Muscle layer of duodenum (tissue), 2 donors: ENCODE data around the gene ALKBH8.
"Not testable (repeated sequence)": the region's sequence is repeated elsewhere in the genome, so short reads cannot be mapped to it uniquely, and the experiment has no call there.

ENCODE experiments used
- H3K27ac ChIP-seq: one replicate; pipeline ENCODE4 v1.7.0; 2013; ENCODE audit warnings: mild to moderate bottlenecking, low read length
- H3K27me3 ChIP-seq: one replicate; pipeline ENCODE4 v1.7.0; 2013; ENCODE audit warnings: low read depth, mild to moderate bottlenecking, control low read depth, low read length
- H3K36me3 ChIP-seq, 2 donors: one replicate each; pipeline ENCODE4 v1.7.0; 2013; ENCODE audit warnings: low read length in 2 of 2, control low read depth in 1 of 2, mild to moderate bottlenecking in 1 of 2; ENCODE audit not compliant: insufficient read depth in 2 of 2, control insufficient read depth in 1 of 2
- H3K4me1 ChIP-seq, 2 donors: one replicate each; pipeline ENCODE4 v1.7.0; 2013; ENCODE audit warnings: low read length in 2 of 2, mild to moderate bottlenecking in 2 of 2, control low read depth in 1 of 2, moderate library complexity in 1 of 2; ENCODE audit not compliant: insufficient read depth in 2 of 2, control insufficient read depth in 1 of 2
- H3K4me3 ChIP-seq, 2 donors: one replicate each; pipeline ENCODE4 v1.7.0; 2013; ENCODE audit warnings: low read length in 2 of 2, low read depth in 1 of 2, mild to moderate bottlenecking in 1 of 2
- H3K9me3 ChIP-seq, 2 donors: one replicate each; pipeline ENCODE4 v1.7.0; 2013; ENCODE audit warnings: low read length in 2 of 2, control low read depth in 1 of 2, mild to moderate bottlenecking in 1 of 2; ENCODE audit not compliant: control insufficient read depth in 1 of 2
- donor health status: healthy.

Gene ALKBH8

DNA sequence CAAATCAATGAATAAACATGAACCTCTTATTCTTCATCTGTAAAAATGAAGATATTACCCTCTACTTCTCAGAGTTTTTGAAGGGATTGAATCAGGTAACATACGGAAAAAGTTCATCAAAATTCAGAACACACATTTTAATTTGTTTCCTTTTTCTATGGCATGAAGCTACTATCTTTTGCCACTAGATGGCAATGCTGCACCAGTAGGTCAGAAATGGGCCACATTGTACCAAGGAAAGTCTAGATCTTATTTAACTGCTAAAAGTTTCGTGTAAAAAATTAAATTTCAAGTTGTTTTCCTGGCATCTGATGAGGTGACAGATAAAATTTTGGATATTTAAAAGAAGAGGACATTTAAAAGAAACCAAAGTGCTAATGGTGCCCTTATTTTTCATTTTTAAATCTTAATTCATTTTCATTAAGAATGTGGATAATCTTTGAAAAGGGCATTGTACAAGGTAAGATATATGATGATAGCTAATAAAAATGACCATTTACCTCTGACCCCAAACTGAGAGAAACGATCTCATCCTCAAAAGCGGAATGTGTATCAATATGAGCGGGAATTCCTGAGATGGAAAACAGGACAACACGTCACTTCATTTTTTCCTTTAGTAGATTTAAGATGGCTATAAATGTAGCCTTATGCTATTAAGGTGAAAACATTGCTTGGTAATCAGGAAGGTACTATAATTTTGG lies 16.1 kb downstream of the ALKBH8 start:
- Histone ChIP-seq H3K36me3 (peaks cover 30 to 47% of the 10 kb centered on the region in 2 donors), H3K4me1 (no peaks in the 10 kb centered on the region), H3K27me3 (no peaks in the 10 kb centered on the region), H3K4me3 (no peak overlapping the region), H3K9me3 (no peaks in the 10 kb centered on the region), H3K27ac (no peak overlapping the region)

DNA sequence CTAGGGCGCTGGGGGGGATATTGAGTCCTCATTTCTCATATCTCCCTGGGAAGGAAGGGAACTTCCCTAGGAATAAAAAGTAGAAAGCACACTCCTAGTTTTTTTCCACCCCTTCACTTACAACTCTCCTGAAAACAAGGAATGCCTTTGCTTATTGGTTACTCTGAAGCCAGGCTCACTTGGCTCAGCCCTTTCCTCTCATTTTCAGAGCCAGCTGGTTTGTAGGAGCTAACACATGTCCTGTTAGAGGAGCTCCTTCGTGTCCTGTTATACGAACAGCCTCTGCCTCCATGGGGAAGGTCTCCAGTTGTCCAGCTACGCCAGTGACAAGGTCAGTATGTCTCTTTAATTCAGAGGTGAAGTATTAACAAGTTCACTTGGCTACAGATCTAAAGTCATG lies 17.6 kb downstream of the ALKBH8 start:
- no peaks in the 10 kb centered on the region for H3K27me3 ChIP-seq
- no peaks in the 10 kb centered on the region for H3K9me3 ChIP-seq
- H3K4me3 ChIP-seq: no peak overlapping the region
- peaks cover 21 to 41% of the 10 kb centered on the region in 2 donors for H3K36me3 ChIP-seq
- H3K4me1 ChIP-seq: no peaks in the 10 kb centered on the region
- no peak overlapping the region for H3K27ac ChIP-seq

DNA sequence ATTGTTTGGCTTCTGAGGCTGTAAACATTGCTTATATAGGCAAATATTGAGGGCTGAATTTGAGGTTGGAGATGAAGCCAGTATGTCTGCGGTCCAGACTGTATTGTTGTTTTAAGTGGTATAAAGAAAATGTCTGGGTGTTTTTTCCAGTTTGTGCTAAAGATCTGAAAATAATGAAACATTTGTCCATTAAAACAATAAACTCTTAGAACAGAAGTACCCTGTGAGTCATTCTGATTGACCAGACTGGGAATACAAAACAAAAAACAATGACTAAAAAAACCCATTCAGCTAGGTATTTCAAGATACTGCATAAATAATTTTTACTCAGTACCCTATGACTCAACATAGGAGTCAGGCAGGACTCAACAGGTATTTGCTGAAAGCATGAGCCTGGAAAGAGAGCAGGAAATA lies 20.4 kb downstream of the ALKBH8 start:
- Histone ChIP-seq H3K9me3 (no peaks in the 10 kb centered on the region), H3K27me3 (no peaks in the 10 kb centered on the region), H3K4me3 (no peak overlapping the region), H3K4me1 (no peaks in the 10 kb centered on the region), H3K27ac (no peak overlapping the region), H3K36me3 (peaks cover 5 to 31% of the 10 kb centered on the region in 2 donors)

DNA sequence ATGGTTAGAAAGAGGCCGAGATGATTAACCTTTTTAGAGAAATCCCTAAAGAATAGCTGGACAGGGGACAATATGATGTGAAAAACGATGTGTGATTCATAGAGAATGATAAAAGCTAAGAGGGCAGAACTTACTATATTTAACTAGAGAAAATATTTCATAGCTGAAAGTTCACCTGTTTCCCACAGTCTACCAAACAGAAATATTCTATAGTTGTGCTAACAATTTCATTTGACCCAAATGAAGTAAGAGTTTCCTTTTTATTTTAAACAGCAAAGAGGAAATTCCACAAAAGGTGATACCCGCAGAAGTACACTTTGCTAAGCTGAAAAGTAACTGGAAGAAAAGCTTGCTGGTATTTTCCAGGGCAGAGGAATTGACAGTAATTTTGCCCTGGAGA lies 26.7 kb downstream of the ALKBH8 start:
- no peaks in the 10 kb centered on the region for H3K27me3 ChIP-seq
- no peak overlapping the region for H3K27ac ChIP-seq
- no peaks in the 10 kb centered on the region for H3K4me1 ChIP-seq
- no peak overlapping the region for H3K4me3 ChIP-seq
- H3K9me3 ChIP-seq: no peaks in the 10 kb centered on the region
- H3K36me3 ChIP-seq: peaks cover 3 to 29% of the 10 kb centered on the region in 2 donors

DNA sequence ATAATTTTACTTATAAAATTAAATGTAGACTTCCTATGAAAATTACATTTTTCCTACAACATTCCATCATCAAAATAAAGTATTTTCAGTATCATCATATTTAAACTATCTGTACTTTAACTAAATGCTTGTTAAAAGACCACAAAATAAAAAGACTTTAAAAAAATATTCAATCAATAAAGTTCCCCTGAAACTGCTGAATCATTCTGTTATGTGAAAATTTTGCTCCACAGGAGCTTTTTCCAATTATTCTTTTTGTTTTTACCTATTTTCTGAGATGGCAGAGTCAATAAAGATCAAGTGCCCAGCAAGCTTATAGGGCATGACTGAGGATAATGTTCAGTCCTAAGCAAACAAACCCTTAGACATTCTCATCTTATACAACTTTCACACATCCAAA lies 27.3 kb downstream of the ALKBH8 start:
- no peaks in the 10 kb centered on the region for H3K27me3 ChIP-seq
- H3K27ac ChIP-seq: no peak overlapping the region
- no peaks in the 10 kb centered on the region for H3K9me3 ChIP-seq
- no peaks in the 10 kb centered on the region for H3K4me1 ChIP-seq
- H3K36me3 ChIP-seq: peaks cover 3 to 29% of the 10 kb centered on the region in 2 donors
- H3K4me3 ChIP-seq: no peak overlapping the region

DNA sequence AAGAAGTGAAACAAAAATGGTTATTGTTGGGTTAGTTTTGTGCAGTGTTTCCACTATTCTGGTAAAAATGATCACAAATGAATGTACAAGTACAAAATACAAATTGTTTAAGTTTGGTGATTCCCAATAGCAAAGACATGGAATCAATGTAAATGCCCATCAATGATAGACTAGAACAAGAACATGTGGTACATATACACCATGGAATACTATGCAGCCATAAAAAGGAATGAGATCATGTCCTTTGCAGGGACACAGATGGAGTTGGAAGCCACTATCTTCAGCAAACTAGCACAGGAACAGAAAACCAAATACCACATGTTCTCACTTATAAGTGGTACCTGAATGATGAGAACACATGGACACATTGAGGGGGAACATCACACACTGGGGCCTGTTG lies 28.4 kb downstream of the ALKBH8 start:
- H3K9me3 ChIP-seq, H3K27ac ChIP-seq, H3K27me3 ChIP-seq, H3K4me3 ChIP-seq, H3K4me1 ChIP-seq: not testable (repeated sequence)
- peaks cover 3 to 32% of the 10 kb centered on the region in 2 donors for H3K36me3 ChIP-seq

DNA sequence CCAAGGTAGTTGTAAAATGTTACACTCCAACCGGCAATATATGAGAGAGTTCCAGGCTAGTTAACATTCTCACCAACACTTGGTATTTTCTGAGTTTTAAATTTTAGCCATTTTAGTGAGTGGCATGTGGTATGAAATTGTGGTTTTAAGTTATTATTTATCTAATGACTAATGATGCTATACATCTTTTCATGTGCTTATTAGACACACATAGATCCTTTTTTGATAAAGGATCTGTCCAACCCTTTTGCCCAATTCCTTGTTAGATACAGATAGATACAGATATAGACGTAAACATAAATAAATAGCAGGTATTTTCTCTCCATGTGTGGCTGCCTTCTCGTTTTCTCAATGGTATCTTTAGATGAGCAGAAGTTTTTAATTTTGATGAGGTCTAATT lies 39.3 kb downstream of the ALKBH8 start:
- H3K9me3 ChIP-seq: no peaks in the 10 kb centered on the region
- H3K27ac ChIP-seq: no peak overlapping the region
- no peak overlapping the region for H3K4me3 ChIP-seq
- H3K36me3 ChIP-seq: peaks cover 7 to 14% of the 10 kb centered on the region in 2 donors
- H3K4me1 ChIP-seq: no peaks in the 10 kb centered on the region
- H3K27me3 ChIP-seq: no peaks in the 10 kb centered on the region

DNA sequence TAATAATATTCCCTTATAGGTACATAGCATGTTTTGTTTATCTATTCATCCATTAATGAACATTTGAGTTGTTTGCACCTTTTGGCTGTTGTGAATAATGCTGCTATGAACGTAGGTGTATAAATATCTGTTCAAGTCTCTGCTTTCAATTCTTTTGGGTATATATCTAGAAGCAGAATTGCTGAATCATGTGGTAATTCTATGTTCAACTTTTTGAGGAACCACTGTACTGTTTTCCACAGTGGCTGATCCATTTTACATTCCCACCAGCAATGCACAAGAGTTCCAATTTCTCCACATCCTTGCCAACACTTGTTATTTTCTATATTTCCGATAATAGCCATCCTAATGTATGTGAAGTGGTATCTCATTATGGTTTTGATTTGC lies 56.7 kb downstream of the ALKBH8 start:
- Histone ChIP-seq H3K27me3 (no peaks in the 10 kb centered on the region), H3K4me1 (peaks cover 0 to 6% of the 10 kb centered on the region in 2 donors), H3K4me3 (no peak overlapping the region), H3K9me3 (no peaks in the 10 kb centered on the region), H3K27ac (no peak overlapping the region), H3K36me3 (peaks cover 5 to 14% of the 10 kb centered on the region in 2 donors)

DNA sequence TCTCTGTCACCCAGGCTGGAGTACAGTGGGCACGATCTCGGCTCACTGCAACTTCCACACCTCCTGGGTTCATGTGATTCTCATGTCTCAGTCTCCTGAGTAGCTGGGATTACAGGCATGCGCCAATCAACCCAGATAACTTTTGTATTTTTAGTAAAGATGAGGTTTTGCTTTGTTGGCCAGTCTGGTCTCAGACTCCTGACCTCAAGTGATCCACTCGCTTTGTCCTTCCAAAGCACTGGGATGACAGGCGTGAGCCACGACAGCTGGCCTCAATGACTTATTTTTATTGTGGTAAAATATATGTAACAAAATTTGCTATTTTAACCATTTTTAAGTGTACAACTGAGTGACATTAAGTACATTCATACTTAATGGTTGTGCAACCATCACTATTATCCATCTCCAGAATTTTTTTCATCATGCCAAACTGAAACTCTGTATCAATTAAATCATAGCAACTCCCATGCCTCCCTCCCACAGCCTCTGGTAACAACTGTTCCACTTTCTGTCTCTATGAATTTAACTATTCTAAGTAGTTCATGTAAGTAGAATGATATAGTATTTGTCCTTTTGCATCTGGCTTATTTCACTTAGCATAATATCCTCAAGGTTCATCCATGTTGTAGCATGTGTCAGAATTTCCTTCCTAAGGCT lies 57.2 kb downstream of the ALKBH8 start:
- Histone ChIP-seq H3K27ac (no peak overlapping the region), H3K9me3 (no peaks in the 10 kb centered on the region), H3K27me3 (no peaks in the 10 kb centered on the region), H3K4me3 (no peak overlapping the region), H3K36me3 (peaks cover 10 to 14% of the 10 kb centered on the region in 2 donors), H3K4me1 (peaks cover 0 to 6% of the 10 kb centered on the region in 2 donors)

DNA sequence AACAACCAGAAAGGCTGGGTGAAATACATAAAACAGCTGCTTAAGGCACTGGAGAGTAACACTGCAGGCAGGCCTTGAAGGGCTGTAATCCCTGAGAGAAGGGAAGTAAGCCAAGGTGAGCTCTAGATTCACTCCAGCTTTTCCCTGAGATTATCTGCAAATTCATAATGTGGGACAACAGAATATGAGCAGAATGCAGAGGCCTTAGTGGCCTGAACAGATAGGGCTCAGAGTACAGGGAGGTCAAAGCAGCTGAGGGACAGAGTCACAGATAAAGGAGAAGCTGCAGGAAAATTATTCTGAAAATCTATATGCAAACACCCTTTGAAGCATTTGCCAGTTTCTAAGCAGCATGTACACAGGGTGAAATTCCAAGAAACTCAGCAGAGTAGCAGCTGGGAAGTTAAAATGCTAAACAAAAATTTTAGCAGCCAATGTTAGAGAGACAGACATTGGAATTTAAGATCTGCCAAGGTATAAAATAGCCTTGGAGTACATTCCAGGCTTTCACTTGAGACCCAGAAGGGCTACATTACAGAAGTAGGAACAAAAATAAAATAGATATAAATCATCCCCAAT lies 59.8 kb downstream of the ALKBH8 start:
- Histone ChIP-seq H3K27me3 (no peaks in the 10 kb centered on the region), H3K27ac (no peak overlapping the region), H3K4me3 (no peak overlapping the region), H3K36me3 (peaks cover 15 to 25% of the 10 kb centered on the region in 2 donors), H3K9me3 (no peaks in the 10 kb centered on the region), H3K4me1 (peaks cover 0 to 6% of the 10 kb centered on the region in 2 donors)

DNA sequence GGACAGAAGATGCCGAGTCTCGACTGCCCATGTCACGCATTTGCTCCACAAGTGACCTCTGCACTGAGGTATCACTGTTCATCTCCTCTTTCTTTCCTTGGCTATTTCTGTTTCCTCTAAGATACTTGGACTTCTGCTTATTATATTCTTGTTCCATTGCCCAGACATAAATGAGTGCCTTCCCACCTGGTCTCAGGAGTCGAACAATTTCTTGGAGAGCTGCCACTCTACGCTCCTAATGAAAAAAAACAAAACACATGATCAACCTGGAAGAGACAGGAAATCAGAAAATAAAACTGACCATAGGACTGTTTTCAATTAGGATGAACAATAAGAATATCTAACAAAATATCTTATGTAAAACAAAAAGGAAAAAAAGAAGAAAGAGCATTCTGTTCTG lies 60.6 kb downstream of the ALKBH8 start:
- H3K27ac ChIP-seq: no peak overlapping the region
- H3K4me1 ChIP-seq: peaks cover 0 to 6% of the 10 kb centered on the region in 2 donors
- H3K27me3 ChIP-seq: no peaks in the 10 kb centered on the region
- H3K4me3 ChIP-seq: no peak overlapping the region
- H3K9me3 ChIP-seq: no peaks in the 10 kb centered on the region
- H3K36me3 ChIP-seq: peaks cover 15 to 20% of the 10 kb centered on the region in 2 donors
